Fibroblast of the conjunctiva (primary cell): Measurements from ENCODE around the gene OCA2.
"Not testable (repeated sequence)": the region's sequence is repeated elsewhere in the genome, so short reads cannot be mapped to it uniquely, and the experiment has no call there.

ENCODE experiments used
- DNase-seq: peaks from one replicate; pipeline ENCODE4 v3.0.0-alpha.2; 2010; ENCODE audit warnings: low read depth

The OCA2 gene

GRCh38 chr15:27871078-27871901, 227.8 kb downstream of the OCA2 start:
- no peak for DNase-seq

- no peak for DNase-seq
Observed at GRCh38 chr15:27870320-27870719, 228.8 kb downstream of the OCA2 start.

- DNase-seq: no peak
Observed at GRCh38 chr15:27869697-27870281, 229.3 kb downstream of the OCA2 start.

- no peak for DNase-seq
Observed at GRCh38 chr15:27868828-27869404, 230.2 kb downstream of the OCA2 start.

- no peak for DNase-seq
Observed at GRCh38 chr15:27867861-27868260, 231.3 kb downstream of the OCA2 start.

- no peak for DNase-seq
Observed at GRCh38 chr15:27866505-27867165, 232.5 kb downstream of the OCA2 start.

- no peak for DNase-seq
Observed at GRCh38 chr15:27865926-27866325, 233.2 kb downstream of the OCA2 start.

GRCh38 chr15:27865323-27865922, 233.7 kb downstream of the OCA2 start:
- no peak for DNase-seq

GRCh38 chr15:27864719-27865118, 234.4 kb downstream of the OCA2 start:
- no peak for DNase-seq

GRCh38 chr15:27864086-27864485, 235.0 kb downstream of the OCA2 start:
- DNase-seq: no peak

- no peak for DNase-seq
Observed at GRCh38 chr15:27863000-27863399, 236.1 kb downstream of the OCA2 start.

- DNase-seq: no peak
Observed at GRCh38 chr15:27861171-27861570, 237.9 kb downstream of the OCA2 start.

GRCh38 chr15:27855137-27855536, 244.0 kb downstream of the OCA2 start:
- no peak for DNase-seq

- DNase-seq: no peak
Observed at GRCh38 chr15:27854601-27855000, 244.5 kb downstream of the OCA2 start.

GRCh38 chr15:27853624-27854455, 245.3 kb downstream of the OCA2 start:
- DNase-seq: no peak

GRCh38 chr15:27851858-27852210, 247.3 kb downstream of the OCA2 start:
- no peak for DNase-seq

- no peak for DNase-seq
Observed at GRCh38 chr15:27850981-27851857, 247.9 kb downstream of the OCA2 start.

- DNase-seq: no peak
Observed at GRCh38 chr15:27850050-27850449, 249.1 kb downstream of the OCA2 start.

GRCh38 chr15:27848936-27849335, 250.2 kb downstream of the OCA2 start:
- DNase-seq: not testable (repeated sequence)
